Thoracic aorta (tissue), 2 donors: ENCODE results near the gene NEURL1. TPM values are rescaled to one million over a fixed set of nuclear protein-coding genes. Genes with fewer than 3 reads are reported as not detected.
"Not testable (repeated sequence)": the region's sequence is repeated elsewhere in the genome, so short reads cannot be mapped to it uniquely, and the experiment has no call there.

Source experiments
- ATAC-seq: fragments of 150-250 bp; one replicate; pipeline ENCODE4 v1.8.0; 2017; ENCODE audit warnings: low read depth; ENCODE audit not compliant: insufficient number of reproducible peaks, low FRiP score
- DNase-seq: peaks from one replicate; pipeline ENCODE4 v3.0.0-alpha.2; 2020; ENCODE audit warnings: low spot score
- H3K27ac ChIP-seq, 2 donors: fragments of 200-600 bp; sonication (generic); 1 replicate in 1 of 2; 2 replicates in 1 of 2; pipeline ENCODE4 v1.5.1; 2016; ENCODE audit warnings: mild to moderate bottlenecking in 2 of 2, moderate library complexity in 2 of 2
- H3K27me3 ChIP-seq: fragments of 200-600 bp; sonication (generic); replicated peaks from 2 replicates; pipeline ENCODE4 v1.6.0; 2016; ENCODE audit warnings: mild to moderate bottlenecking; ENCODE audit not compliant: insufficient read depth
- H3K36me3 ChIP-seq: fragments of 200-600 bp; sonication (generic); one replicate; pipeline ENCODE4 v1.5.1; 2016
- H3K4me1 ChIP-seq, 2 donors: fragments of 200-600 bp; sonication (generic); 1 replicate in 1 of 2; 2 replicates in 1 of 2; pipeline versions ENCODE4 v1.5.1 to v1.6.0; 2016; ENCODE audit warnings: low read depth in 2 of 2, mild to moderate bottlenecking in 1 of 2; ENCODE audit not compliant: control insufficient read depth in 1 of 2
- H3K4me3 ChIP-seq: fragments of 200-600 bp; sonication (generic); 2 replicates; pipeline ENCODE4 v1.5.1; 2016; ENCODE audit warnings: mild to moderate bottlenecking
- H3K9me3 ChIP-seq: fragments of 200-600 bp; sonication (generic); 2 replicates; pipeline ENCODE4 v1.5.1; 2016
- total RNA-seq, 2 donors: library from RNA; depleted of rRNA; stranded (reverse); fragments of >200 nt; gene quantifications; one replicate each; pipeline versions ENCODE4 v1.1.0 to v1.2.3, GENCODE V29; 2016
- TF ChIP-seq, protein P1 (sequence below): fragments of 200-600 bp; sonication (generic); IDR thresholded peaks from one replicate; pipeline ENCODE4 v1.5.1; 2019; ENCODE audit warnings: antibody characterized with exemption

NEURL1 gene
- total RNA-seq, 2 donors from 2014 or later: 0.28 TPM; not detected in 1

DNA sequence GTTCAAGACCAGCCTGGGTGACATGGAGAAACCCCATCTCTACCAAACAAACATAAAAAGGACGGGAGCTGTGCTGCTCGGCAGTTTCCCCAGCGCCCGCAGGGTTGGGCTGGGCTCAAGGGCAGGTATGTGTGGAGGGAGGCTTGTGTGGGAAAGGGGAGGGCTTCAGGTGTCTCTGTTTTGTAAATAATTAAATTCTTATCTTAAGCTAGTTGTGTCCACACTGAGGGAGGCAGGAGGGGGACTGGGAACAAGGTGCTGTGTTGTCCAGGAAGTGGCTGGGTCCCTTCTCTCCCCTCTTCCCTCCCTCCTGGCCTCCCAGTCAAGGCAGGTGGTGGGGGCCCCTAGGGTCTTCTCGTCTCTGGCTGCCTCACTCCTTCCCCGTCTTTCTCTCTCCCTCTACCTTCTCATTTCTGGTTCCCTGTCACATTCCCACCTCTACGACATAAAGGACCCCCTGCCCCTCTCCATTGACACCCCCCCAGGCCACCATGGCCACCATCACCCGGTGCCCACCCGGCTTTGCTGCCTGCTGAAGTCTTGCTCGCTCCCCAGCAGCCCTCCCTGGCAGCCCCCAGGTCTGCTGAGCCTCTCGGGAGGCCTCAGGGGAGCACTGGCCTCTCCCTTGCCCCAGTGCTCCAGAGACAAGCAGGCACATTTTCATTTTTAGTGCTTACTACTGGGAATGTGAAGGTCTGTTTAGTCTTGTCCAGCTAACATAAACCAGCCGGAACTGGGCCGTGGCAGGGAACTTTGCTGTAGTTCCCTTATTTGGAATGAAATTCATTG lies 19.3 kb downstream of the NEURL1 start:
- H3K27ac ChIP-seq: no peak overlapping the region
- ATAC-seq (no peak), DNase-seq (no peak)
- no peaks in the 10 kb centered on the region for H3K4me1 ChIP-seq
- no peaks in the 10 kb centered on the region for H3K9me3 ChIP-seq
- no peaks in the 10 kb centered on the region for H3K27me3 ChIP-seq
- no peak overlapping the region for H3K4me3 ChIP-seq
- H3K36me3 ChIP-seq: no peaks in the 10 kb centered on the region
- TF ChIP-seq, protein P1, sequence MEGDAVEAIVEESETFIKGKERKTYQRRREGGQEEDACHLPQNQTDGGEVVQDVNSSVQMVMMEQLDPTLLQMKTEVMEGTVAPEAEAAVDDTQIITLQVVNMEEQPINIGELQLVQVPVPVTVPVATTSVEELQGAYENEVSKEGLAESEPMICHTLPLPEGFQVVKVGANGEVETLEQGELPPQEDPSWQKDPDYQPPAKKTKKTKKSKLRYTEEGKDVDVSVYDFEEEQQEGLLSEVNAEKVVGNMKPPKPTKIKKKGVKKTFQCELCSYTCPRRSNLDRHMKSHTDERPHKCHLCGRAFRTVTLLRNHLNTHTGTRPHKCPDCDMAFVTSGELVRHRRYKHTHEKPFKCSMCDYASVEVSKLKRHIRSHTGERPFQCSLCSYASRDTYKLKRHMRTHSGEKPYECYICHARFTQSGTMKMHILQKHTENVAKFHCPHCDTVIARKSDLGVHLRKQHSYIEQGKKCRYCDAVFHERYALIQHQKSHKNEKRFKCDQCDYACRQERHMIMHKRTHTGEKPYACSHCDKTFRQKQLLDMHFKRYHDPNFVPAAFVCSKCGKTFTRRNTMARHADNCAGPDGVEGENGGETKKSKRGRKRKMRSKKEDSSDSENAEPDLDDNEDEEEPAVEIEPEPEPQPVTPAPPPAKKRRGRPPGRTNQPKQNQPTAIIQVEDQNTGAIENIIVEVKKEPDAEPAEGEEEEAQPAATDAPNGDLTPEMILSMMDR: no peak

DNA sequence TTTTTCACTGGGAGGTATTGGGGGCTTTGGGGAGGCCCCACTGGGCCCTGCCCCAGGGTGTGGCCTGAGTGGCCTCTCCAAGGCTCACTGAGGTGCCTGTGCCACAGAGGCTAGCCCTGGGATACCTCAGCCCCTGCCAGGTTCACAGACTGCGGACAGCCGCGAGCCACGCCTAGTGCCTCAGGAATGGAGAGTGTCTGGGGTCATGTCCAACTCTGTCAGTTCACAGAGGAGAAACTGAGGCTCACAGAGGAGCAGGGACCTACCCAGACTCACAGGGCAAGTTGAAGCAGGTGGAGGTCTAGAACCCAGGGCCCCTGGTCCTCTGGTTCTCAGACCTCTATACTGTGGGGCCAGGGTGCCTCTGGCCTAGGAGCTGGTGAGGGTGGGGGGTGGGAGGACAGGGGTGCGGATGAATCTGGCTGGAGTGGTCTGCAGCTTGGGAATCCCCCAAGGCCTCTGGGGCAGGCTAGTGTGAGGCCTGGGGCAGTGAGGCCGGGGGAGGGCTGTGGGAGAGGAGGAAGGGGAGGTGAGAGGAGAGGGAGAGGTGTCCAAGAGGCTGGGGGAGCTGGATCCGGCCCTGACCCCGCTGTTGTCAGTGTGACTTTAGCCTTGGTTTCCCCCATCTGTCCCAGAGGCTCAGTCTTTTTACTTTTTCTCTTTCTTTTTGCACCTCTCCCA lies 20.0 kb downstream of the NEURL1 start:
- Histone ChIP-seq H3K4me3 (no peak overlapping the region), H3K9me3 (no peaks in the 10 kb centered on the region), H3K27me3 (no peaks in the 10 kb centered on the region), H3K36me3 (no peaks in the 10 kb centered on the region), H3K4me1 (no peaks in the 10 kb centered on the region), H3K27ac (no peak overlapping the region)
- ATAC-seq: no peak
- TF ChIP-seq, protein P1: no peak
- DNase-seq: no peak

DNA sequence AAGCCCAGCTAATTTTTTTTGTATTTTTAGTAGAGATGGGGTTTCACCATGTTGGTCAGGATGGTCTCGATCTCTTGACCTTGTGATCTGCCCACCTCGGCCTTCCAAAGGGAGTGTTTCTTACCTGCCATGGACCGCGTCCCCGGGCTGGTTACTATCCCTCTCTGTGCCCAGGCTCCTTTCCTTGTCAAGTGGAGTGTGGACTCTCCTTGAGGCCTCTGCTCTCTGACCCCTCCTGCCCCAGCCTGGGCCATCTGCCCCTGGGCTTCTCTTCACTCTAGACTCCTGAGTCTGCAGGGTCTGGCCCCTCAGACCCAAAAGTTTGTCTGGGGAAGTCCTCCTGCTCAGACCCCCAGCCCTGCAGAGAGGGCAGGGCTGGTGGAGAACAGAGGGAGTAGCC lies 20.7 kb downstream of the NEURL1 start:
- TF ChIP-seq, protein P1: no peak
- H3K27ac ChIP-seq: no peak overlapping the region
- ATAC-seq (no peak), DNase-seq (no peak)
- H3K4me1 ChIP-seq: no peaks in the 10 kb centered on the region
- no peaks in the 10 kb centered on the region for H3K36me3 ChIP-seq
- no peaks in the 10 kb centered on the region for H3K27me3 ChIP-seq
- no peaks in the 10 kb centered on the region for H3K9me3 ChIP-seq
- no peak overlapping the region for H3K4me3 ChIP-seq

DNA sequence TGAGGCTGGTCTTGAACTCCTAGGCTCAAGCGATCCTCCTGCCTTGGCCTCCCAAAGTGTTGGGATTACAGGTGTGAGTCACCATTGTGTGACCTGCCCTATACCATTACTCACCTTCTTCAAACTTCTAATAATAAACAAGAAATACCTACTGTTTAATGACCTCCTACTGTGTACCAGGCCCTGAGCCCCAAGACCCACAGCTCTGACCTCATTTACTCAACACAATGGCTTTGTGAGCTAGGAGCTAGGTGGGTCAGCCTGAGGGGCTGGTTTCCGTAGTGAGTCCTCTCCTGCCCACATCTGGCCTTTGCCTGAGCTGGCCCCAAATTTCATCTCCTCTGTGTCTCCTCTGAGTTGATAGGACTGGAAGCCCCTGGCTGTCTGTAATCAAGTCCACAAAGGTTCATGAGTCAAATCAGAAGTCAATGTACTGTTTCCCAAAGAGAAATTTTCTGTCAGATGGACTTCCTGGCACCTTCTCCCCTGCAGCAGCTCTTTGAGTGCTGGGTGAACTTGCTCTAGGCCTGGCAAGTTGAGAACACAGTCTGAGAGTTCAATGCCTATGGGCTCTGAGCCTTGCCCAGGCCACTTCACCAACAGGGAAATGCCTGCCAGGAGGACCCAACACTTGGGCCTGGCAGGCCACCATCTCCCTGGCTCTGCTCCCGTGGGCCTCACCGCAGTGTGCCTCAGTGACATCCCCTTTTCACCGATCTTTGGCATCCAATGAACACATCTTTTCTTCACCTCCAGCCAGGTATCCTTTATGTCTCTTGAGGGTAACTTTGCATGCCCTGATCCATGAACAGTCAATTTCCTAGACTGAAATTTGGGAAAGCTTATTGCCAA lies 24.0 kb downstream of the NEURL1 start:
- no peak for DNase-seq
- H3K27ac ChIP-seq: no peak overlapping the region
- no peak overlapping the region for H3K4me3 ChIP-seq
- TF ChIP-seq, protein P1: no peak
- no peaks in the 10 kb centered on the region for H3K27me3 ChIP-seq
- no peaks in the 10 kb centered on the region for H3K4me1 ChIP-seq
- H3K36me3 ChIP-seq: no peaks in the 10 kb centered on the region
- no peak for ATAC-seq
- no peaks in the 10 kb centered on the region for H3K9me3 ChIP-seq

DNA sequence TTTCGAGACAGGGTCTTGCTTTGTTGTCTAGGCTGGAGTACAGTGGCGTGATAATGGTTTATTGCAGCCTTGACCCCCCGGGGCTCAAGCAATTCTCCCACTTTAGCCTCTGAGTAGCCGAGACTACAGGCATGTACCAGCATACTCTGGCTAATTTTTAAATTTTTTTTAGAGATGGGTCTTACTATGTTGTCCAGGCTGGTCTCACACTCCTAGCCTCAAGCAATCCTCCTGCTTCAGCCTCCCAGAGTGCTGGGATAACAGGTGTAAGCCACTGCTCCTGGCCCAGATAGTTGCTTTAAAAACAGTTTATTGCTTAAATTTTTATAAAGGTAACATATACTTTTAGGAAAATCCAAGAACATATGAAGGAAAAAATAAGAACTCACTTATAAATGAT lies 26.3 kb downstream of the NEURL1 start:
- Histone ChIP-seq H3K27me3 (no peaks in the 10 kb centered on the region), H3K4me3 (no peak overlapping the region), H3K27ac (no peak overlapping the region), H3K4me1 (no peaks in the 10 kb centered on the region), H3K36me3 (no peaks in the 10 kb centered on the region), H3K9me3 (no peaks in the 10 kb centered on the region)
- ATAC-seq (no peak), DNase-seq (no peak)
- TF ChIP-seq, protein P1: no peak

DNA sequence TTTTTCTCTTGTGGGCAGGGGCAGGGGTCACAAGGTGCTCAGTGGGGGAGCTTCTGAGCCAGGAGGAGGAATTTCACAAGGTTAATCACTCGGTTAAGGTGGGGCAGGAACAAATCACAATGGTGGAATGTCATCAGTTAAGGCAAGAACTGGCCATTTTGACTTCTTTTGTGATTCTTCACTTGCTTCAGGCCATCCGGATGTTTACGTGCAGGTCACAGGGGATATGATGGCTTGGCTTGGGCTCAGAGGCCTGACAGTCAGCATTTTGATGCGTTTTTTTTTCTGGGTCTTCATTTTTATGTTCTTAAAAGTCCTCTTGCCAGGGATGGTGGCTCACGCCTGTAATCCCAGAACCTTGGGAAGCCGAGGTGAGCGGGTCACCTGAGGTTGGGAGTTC lies 28.5 kb downstream of the NEURL1 start:
- H3K36me3 ChIP-seq, H3K27ac ChIP-seq, H3K27me3 ChIP-seq, H3K4me3 ChIP-seq, H3K4me1 ChIP-seq, ATAC-seq, DNase-seq, H3K9me3 ChIP-seq: not testable (repeated sequence)
